ENCODE measurements around the gene UNC45B. TPM values are rescaled to one million over a fixed set of nuclear protein-coding genes. Genes with fewer than 3 reads are reported as not detected.

UNC45B gene
- total RNA-seq, 2 donors from 2014 or later, result 0.96 TPM; not detected in 1

DNA sequence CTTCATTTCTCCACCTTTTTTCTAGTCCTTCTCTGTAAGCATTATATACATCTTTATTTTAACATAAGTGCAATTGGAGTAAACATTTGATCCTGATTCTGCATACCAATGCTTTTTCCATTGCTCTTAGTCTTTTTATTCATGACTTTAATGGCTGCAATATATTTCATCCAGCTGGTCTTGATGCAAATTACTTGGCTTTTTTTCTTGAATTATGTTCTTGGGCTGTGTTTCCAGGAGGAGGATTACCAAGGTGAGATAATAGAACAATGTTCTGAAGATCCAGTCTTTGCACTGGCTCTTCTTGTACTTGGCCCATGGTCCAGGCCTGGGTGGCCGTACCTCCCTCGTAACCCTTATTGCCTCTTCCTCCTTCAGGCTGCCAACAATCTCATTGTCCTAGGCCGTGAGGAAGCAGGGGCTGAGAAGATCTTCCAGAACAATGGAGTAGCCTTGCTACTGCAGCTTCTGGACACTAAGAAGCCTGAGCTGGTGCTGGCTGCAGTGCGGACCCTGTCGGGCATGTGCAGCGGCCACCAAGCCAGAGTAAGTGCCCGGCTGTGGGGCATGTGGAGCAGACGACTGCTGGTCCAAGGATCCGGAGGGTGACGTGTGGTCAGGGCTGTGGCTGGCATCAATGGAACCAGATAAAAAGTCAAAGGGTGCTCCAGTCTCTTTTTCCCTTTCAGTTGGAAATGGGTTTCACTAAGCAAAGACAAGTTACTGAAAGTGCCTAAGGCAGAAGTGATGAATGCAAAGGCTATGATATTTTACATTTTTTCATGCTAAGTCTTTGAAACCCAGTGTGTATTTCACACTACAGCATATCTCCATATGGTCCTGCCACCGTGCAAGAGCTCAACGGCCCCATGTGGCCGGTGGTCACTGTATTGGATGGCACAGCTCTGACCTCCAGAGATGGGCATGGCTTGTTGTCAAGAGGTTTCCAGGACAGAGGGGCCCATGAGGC is 6.9 kb downstream of the UNC45B start:
- Histone ChIP-seq H3K36me3 (no peaks in the 10 kb centered on the region), H3K27ac (no peak overlapping the region), H3K27me3 (replicated peaks; ENCODE audit: insufficient read depth) (no peaks in the 10 kb centered on the region), H3K9me3 (no peaks in the 10 kb centered on the region), H3K4me3 (no peak overlapping the region), H3K4me1 (replicated peaks) (no peaks in the 10 kb centered on the region)
- TF ChIP-seq, protein P1, sequence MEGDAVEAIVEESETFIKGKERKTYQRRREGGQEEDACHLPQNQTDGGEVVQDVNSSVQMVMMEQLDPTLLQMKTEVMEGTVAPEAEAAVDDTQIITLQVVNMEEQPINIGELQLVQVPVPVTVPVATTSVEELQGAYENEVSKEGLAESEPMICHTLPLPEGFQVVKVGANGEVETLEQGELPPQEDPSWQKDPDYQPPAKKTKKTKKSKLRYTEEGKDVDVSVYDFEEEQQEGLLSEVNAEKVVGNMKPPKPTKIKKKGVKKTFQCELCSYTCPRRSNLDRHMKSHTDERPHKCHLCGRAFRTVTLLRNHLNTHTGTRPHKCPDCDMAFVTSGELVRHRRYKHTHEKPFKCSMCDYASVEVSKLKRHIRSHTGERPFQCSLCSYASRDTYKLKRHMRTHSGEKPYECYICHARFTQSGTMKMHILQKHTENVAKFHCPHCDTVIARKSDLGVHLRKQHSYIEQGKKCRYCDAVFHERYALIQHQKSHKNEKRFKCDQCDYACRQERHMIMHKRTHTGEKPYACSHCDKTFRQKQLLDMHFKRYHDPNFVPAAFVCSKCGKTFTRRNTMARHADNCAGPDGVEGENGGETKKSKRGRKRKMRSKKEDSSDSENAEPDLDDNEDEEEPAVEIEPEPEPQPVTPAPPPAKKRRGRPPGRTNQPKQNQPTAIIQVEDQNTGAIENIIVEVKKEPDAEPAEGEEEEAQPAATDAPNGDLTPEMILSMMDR (IDR thresholded peaks at IDR 0.05), result no peak
- TF ChIP-seq POLR2A (IDR thresholded peaks at IDR 0.05), result no peak
- TF ChIP-seq POLR2AphosphoS5 (IDR thresholded peaks at IDR 0.05), result no peak
- intact Hi-C loops (cut with DNase I), result no loop called here
- DNase-seq (ENCODE audit: low spot score), result no peak
- WGBS, result 78% methylated on average over 13 of the region's 13 CpGs

GRCh38 chr17:35155246-35155645 is 7.6 kb downstream of the UNC45B start:
- 96% methylated on average over 7 of the region's 7 CpGs for WGBS
- no peak overlapping the region for H3K4me3 ChIP-seq
- TF ChIP-seq, protein P1 (IDR thresholded peaks at IDR 0.05), result no peak
- TF ChIP-seq POLR2AphosphoS5 (IDR thresholded peaks at IDR 0.05), result no peak
- TF ChIP-seq POLR2A (IDR thresholded peaks at IDR 0.05), result no peak
- H3K4me1 ChIP-seq (replicated peaks), result no peaks in the 10 kb centered on the region
- no peaks in the 10 kb centered on the region for H3K9me3 ChIP-seq
- DNase-seq (ENCODE audit: low spot score), result no peak
- H3K36me3 ChIP-seq, result no peaks in the 10 kb centered on the region
- no peak overlapping the region for H3K27ac ChIP-seq
- no peaks in the 10 kb centered on the region for H3K27me3 ChIP-seq (replicated peaks; ENCODE audit: insufficient read depth)
- intact Hi-C loops (cut with DNase I), result no loop called here

DNA sequence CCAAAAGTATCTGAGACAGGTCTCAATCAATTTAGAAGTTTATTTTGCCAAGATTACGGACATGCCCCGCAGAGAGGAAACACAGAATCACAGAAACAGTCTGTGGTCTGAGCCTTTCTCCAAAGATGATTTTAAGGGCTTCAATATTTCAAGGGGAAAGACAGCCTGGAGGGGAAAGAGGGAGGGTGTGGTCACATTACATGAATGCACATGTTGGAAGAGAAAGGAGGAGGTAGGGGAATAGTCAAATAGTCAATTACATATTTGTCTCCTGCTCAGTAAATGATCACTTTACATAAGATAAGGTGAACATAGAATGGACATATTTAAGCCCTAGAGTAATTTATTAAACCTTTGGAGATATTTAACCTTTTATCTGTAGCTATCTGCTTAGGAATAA is 12.3 kb downstream of the UNC45B start:
- H3K4me1 ChIP-seq (replicated peaks), result no peaks in the 10 kb centered on the region
- H3K27me3 ChIP-seq (replicated peaks; ENCODE audit: insufficient read depth), result no peaks in the 10 kb centered on the region
- no peak for DNase-seq (ENCODE audit: low spot score)
- H3K4me3 ChIP-seq, result no peak overlapping the region
- no peaks in the 10 kb centered on the region for H3K36me3 ChIP-seq
- no peak for TF ChIP-seq POLR2AphosphoS5 (IDR thresholded peaks at IDR 0.05)
- TF ChIP-seq, protein P1 (IDR thresholded peaks at IDR 0.05), result no peak
- TF ChIP-seq POLR2A (IDR thresholded peaks at IDR 0.05), result no peak
- no peak overlapping the region for H3K27ac ChIP-seq
- WGBS, result 68% methylated on average over 2 of the region's 2 CpGs
- H3K9me3 ChIP-seq, result no peaks in the 10 kb centered on the region
- intact Hi-C loops (cut with DNase I), result no loop called here

GRCh38 chr17:35160354-35161201 is 13.0 kb downstream of the UNC45B start:
- Histone ChIP-seq H3K9me3 (no peaks in the 10 kb centered on the region), H3K27ac (no peak overlapping the region), H3K4me3 (no peak overlapping the region), H3K4me1 (replicated peaks) (no peaks in the 10 kb centered on the region), H3K36me3 (no peaks in the 10 kb centered on the region), H3K27me3 (replicated peaks; ENCODE audit: insufficient read depth) (no peaks in the 10 kb centered on the region)
- 52% methylated on average over 13 of the region's 13 CpGs for WGBS
- TF ChIP-seq, protein P1 (IDR thresholded peaks at IDR 0.05), result no peak
- TF ChIP-seq POLR2A (IDR thresholded peaks at IDR 0.05) (no peak), POLR2AphosphoS5 (IDR thresholded peaks at IDR 0.05) (no peak)
- DNase-seq (ENCODE audit: low spot score), result no peak
- intact Hi-C loops (cut with DNase I), result no loop called here
